ENCODE measurements around the gene MAFB.

DNA sequence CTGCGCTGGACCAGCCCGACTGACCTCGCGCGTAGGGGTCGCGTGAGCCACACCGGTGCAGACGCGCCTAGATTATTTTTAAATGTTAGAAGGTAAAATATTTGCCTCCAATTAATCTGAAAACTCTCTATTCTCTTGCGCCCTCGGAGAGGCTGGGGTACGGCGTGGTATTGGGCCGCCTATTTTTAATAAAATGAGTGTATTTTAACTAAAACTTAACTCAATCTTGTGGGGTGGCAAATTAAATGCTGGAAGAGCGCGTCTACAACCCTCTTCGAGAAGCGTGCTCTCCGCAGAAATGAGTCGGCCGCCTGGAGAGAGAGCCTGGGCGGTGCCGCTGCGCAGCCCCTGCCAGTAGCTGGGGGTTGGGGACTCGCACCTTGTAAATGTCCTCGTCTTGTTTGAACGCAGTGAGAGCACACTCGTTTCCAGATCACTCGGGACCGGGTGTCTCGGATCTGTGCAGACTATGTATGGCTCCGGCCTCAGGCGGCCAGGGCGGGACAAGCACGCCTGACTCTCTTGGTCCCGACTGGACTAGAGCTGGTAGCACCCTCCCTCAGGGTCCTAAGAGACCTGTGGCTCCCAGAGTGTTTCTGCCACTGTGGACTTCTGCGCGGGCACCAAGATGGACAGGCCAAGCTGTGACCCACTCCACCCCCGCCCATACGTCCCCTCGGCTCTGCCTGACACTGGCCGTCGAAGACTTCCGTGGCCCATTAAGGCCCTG, 2.0 kb upstream of the MAFB start:
- TF ChIP-seq, protein P1, sequence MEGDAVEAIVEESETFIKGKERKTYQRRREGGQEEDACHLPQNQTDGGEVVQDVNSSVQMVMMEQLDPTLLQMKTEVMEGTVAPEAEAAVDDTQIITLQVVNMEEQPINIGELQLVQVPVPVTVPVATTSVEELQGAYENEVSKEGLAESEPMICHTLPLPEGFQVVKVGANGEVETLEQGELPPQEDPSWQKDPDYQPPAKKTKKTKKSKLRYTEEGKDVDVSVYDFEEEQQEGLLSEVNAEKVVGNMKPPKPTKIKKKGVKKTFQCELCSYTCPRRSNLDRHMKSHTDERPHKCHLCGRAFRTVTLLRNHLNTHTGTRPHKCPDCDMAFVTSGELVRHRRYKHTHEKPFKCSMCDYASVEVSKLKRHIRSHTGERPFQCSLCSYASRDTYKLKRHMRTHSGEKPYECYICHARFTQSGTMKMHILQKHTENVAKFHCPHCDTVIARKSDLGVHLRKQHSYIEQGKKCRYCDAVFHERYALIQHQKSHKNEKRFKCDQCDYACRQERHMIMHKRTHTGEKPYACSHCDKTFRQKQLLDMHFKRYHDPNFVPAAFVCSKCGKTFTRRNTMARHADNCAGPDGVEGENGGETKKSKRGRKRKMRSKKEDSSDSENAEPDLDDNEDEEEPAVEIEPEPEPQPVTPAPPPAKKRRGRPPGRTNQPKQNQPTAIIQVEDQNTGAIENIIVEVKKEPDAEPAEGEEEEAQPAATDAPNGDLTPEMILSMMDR (conservative IDR thresholded peaks at IDR 0.05 in 1 of 2, IDR thresholded peaks at IDR 0.05 in 1 of 2; ENCODE audit: extremely low read depth in 1 of 2, insufficient read depth in 1 of 2, low read depth in 1 of 2, low read length in 2 of 2) = no peak
- no peak for TF ChIP-seq EZH2 (IDR thresholded peaks at IDR 0.05; ENCODE audit: borderline replicate concordance, low read length)
